ENCODE results near the gene ADARB2.

GRCh38 chr10:1175956-1176565 lies 561.3 kb downstream of the ADARB2 start:
- TF ChIP-seq, protein P1, sequence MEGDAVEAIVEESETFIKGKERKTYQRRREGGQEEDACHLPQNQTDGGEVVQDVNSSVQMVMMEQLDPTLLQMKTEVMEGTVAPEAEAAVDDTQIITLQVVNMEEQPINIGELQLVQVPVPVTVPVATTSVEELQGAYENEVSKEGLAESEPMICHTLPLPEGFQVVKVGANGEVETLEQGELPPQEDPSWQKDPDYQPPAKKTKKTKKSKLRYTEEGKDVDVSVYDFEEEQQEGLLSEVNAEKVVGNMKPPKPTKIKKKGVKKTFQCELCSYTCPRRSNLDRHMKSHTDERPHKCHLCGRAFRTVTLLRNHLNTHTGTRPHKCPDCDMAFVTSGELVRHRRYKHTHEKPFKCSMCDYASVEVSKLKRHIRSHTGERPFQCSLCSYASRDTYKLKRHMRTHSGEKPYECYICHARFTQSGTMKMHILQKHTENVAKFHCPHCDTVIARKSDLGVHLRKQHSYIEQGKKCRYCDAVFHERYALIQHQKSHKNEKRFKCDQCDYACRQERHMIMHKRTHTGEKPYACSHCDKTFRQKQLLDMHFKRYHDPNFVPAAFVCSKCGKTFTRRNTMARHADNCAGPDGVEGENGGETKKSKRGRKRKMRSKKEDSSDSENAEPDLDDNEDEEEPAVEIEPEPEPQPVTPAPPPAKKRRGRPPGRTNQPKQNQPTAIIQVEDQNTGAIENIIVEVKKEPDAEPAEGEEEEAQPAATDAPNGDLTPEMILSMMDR (IDR thresholded peaks at IDR 0.05): no peak
- no peak for TF ChIP-seq EP300 (IDR thresholded peaks at IDR 0.05)
- TF ChIP-seq POLR2AphosphoS5 (IDR thresholded peaks at IDR 0.05): no peak

Data from esophagus muscularis mucosa (tissue), 4 donors.